Panc1 (cell line): ENCODE data around the gene JKAMP.
"Not testable (repeated sequence)": the region's sequence is repeated elsewhere in the genome, so short reads cannot be mapped to it uniquely, and the experiment has no call there.

Source experiments
- CTCF ChIP-seq: fragments of 450-650 bp; IDR thresholded peaks from 2 replicates; pipeline ENCODE4 v1.5.1; 2017; ENCODE audit warnings: mild to moderate bottlenecking
- POLR2AphosphoS5 ChIP-seq: IDR thresholded peaks from 2 replicates; pipeline ENCODE4 v1.6.1; 2012; ENCODE audit warnings: mild to moderate bottlenecking, low read depth, low read length, moderate library complexity
- TCF7L2 ChIP-seq: IDR thresholded peaks from 2 replicates; pipeline ENCODE4 v1.6.1; 2011; ENCODE audit warnings: mild to moderate bottlenecking, low read depth, low read length, inconsistent platforms

- not testable (repeated sequence) for TF ChIP-seq CTCF, POLR2AphosphoS5, TCF7L2
Observed at GRCh38 chr14:59448673-59449072, 35.6 kb upstream of the JKAMP start.
